A673 (cell line): ENCODE results near the gene ANKS1B.

Experiments
- CTCF ChIP-seq: fragments of 300-800, 200-600 bp; sonication (generic); conservative IDR thresholded peaks from 2 replicates; pipeline ENCODE4 v1.5.1; 2017; ENCODE audit warnings: low read depth, mild to moderate bottlenecking, antibody characterized with exemption, low read length, moderate library complexity, mixed read lengths
- EZH2 ChIP-seq: fragments of 200-600 bp; sonication (generic); IDR thresholded peaks from 2 replicates; pipeline ENCODE4 v1.6.1; 2017; ENCODE audit warnings: borderline replicate concordance, low read depth, mild to moderate bottlenecking, mixed read lengths, antibody characterized with exemption, low read length; ENCODE audit not compliant: poor library complexity, severe bottlenecking

DNA sequence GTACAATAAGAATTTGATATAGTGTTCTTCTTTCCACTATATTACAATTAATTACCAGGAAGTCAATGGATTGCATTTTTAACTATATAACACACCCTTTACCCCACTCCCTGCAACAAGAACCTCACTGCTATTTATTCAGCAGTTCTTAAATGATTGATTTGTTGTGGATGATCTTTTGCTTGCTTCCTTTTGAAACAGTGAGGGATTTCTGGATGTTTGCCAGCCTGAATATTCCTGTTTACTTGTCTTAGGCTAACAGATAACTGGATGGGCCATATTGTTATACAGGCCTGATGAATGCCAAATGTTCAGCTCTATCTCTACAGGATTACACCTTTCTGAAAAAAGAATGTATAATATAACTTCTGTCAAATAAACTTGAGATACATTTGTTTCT is 842.1 kb downstream of the ANKS1B start:
- TF ChIP-seq CTCF (no peak), EZH2 (no peak)
